IMR-90 (cell line): Measurements from ENCODE around the gene PLXNB1. TPM values are rescaled to one million over a fixed set of nuclear protein-coding genes. Genes with fewer than 3 reads are reported as not detected.

Source experiments
- ATAC-seq: fragments of 200-7000 bp; cut with Tn5 transposase; 2 replicates; pipeline ENCODE4 v1.9.1; 2020; ENCODE audit warnings: low read depth, mild to moderate bottlenecking, moderate library complexity
- BruUV-seq: library from RNA; stranded (reverse); fragments of 400-500 nt; replicated peaks from 2 replicates; lab custom pipeline; 2021; lab: Mats Ljungman, UMichigan
- CTCF ChIA-PET: fragments of 300-600 bp; formaldehyde crosslinking; extraction: SDS; loops from one replicate; lab custom pipeline; 2021; ENCODE audit warnings: antibody characterized with exemption; lab: Yijun Ruan, JAX
- POLR2A ChIA-PET: fragments of 300-600 bp; sonication (Branson Sonifier 250); formaldehyde crosslinking; loops from one replicate; lab custom pipeline; 2022; ENCODE audit warnings: antibody characterized with exemption; ENCODE audit not compliant: unreplicated experiment; lab: Charles Lee
- DNase-seq: peaks from one replicate; pipeline ENCODE4 v3.0.0; 2013
- H2AFZ ChIP-seq: replicated peaks from 2 replicates; pipeline ENCODE3; 2013; ENCODE audit warnings: low read length, mild to moderate bottlenecking; ENCODE audit not compliant: poor library complexity
- H2AK5ac ChIP-seq: 2 replicates; pipeline ENCODE4 v1.6.1; 2013; ENCODE audit warnings: low read depth, low read length, inconsistent platforms
- H2AK9ac ChIP-seq: replicated peaks from 2 replicates; pipeline ENCODE3; 2013; ENCODE audit warnings: mild to moderate bottlenecking, low read depth, low read length, moderate library complexity; ENCODE audit not compliant: poor library complexity
- H2BK120ac ChIP-seq: 2 replicates; pipeline ENCODE4 v1.6.1; 2013; ENCODE audit warnings: low read depth, low read length, inconsistent platforms
- H2BK15ac ChIP-seq: 3 replicates; pipeline ENCODE4 v1.6.1; 2013; ENCODE audit warnings: low read depth, low read length, inconsistent platforms
- H2BK20ac ChIP-seq: 2 replicates; pipeline ENCODE4 v1.6.1; 2013; ENCODE audit warnings: low read depth, mild to moderate bottlenecking, inconsistent platforms, low read length, moderate library complexity
- H2BK5ac ChIP-seq: 2 replicates; pipeline ENCODE4 v1.6.1; 2013; ENCODE audit warnings: mild to moderate bottlenecking, low read depth, low read length, inconsistent platforms; ENCODE audit not compliant: poor library complexity, severe bottlenecking
- H3K14ac ChIP-seq: replicated peaks from 2 replicates; pipeline ENCODE4 v1.6.1; 2013; ENCODE audit warnings: low read depth, low read length, inconsistent platforms
- H3K18ac ChIP-seq: 2 replicates; pipeline ENCODE4 v1.6.1; 2013; ENCODE audit warnings: low read depth, low read length, control low read depth
- H3K23ac ChIP-seq: 2 replicates; pipeline ENCODE4 v1.6.1; 2013; ENCODE audit warnings: low read depth, low read length, inconsistent platforms
- H3K27ac ChIP-seq: 2 replicates; pipeline ENCODE4 v1.5.1; 2013; ENCODE audit warnings: mild to moderate bottlenecking, control low read depth, low read length; ENCODE audit not compliant: insufficient read depth
- H3K27me3 ChIP-seq: 2 replicates; pipeline ENCODE4 v1.6.1; 2013; ENCODE audit warnings: low read length; ENCODE audit not compliant: control insufficient read depth, insufficient read depth
- H3K36me3 ChIP-seq: 2 replicates; pipeline ENCODE4 v1.6.1; 2013; ENCODE audit warnings: low read length, mixed read lengths; ENCODE audit not compliant: control insufficient read depth, insufficient read depth
- H3K4ac ChIP-seq: 2 replicates; pipeline ENCODE4 v1.6.1; 2013; ENCODE audit warnings: low read depth, low read length, inconsistent platforms
- H3K4me1 ChIP-seq: 2 replicates; pipeline ENCODE4 v1.6.1; 2013; ENCODE audit warnings: low read length, mixed read lengths; ENCODE audit not compliant: control insufficient read depth, insufficient read depth
- H3K4me2 ChIP-seq: 2 replicates; pipeline ENCODE4 v1.6.1; 2013; ENCODE audit warnings: low read depth, mild to moderate bottlenecking, control low read depth, low read length, moderate library complexity
- H3K4me3 ChIP-seq: 2 replicates; pipeline ENCODE4 v1.5.1; 2013; ENCODE audit warnings: low read depth, mild to moderate bottlenecking, control low read depth, low read length, moderate library complexity; ENCODE audit not compliant: insufficient read depth
- H3K56ac ChIP-seq: 2 replicates; pipeline ENCODE4 v1.6.1; 2013; ENCODE audit warnings: low read length, inconsistent platforms; ENCODE audit not compliant: insufficient read depth; ENCODE audit errors: extremely low read depth
- H3K79me1 ChIP-seq, 2 experiments: 2 replicates each; pipeline ENCODE4 v1.6.1; 2013; ENCODE audit warnings: low read length in 2 of 2, inconsistent platforms in 1 of 2, low read depth in 1 of 2
- H3K9ac ChIP-seq: 2 replicates; pipeline ENCODE4 v1.6.1; 2013; ENCODE audit warnings: low read depth, low read length, control low read depth
- H3K9me1 ChIP-seq: 2 replicates; pipeline ENCODE4 v1.6.1; 2013; ENCODE audit warnings: low read length, inconsistent platforms; ENCODE audit not compliant: insufficient read depth
- H3K9me3 ChIP-seq: 2 replicates; pipeline ENCODE4 v1.6.1; 2013; ENCODE audit warnings: low read length; ENCODE audit not compliant: control insufficient read depth, insufficient read depth
- H4K20me1 ChIP-seq: 2 replicates; pipeline ENCODE4 v1.6.1; 2013; ENCODE audit warnings: low read length, inconsistent platforms; ENCODE audit not compliant: insufficient read depth
- H4K5ac ChIP-seq: 2 replicates; pipeline ENCODE4 v1.6.1; 2013; ENCODE audit warnings: mild to moderate bottlenecking, low read depth, low read length, control low read depth
- H4K8ac ChIP-seq, 2 experiments: 2 replicates each; pipeline ENCODE4 v1.6.1; 2013; ENCODE audit warnings: low read depth in 2 of 2, low read length in 2 of 2, control low read depth in 1 of 2, inconsistent platforms in 1 of 2
- H4K91ac ChIP-seq: 2 replicates; pipeline ENCODE4 v1.6.1; 2013; ENCODE audit warnings: low read depth, low read length, inconsistent platforms; ENCODE audit not compliant: insufficient read depth
- CHD1 ChIP-seq: IDR thresholded peaks from 2 replicates; pipeline ENCODE4 v1.6.1; 2012; ENCODE audit warnings: low read depth, low read length, improper control_type of control experiment
- FOS ChIP-seq: fragments of 150-350 bp; IDR thresholded peaks from 2 replicates; pipeline ENCODE4 v1.6.1; 2016; ENCODE audit warnings: low read depth, low read length
- MAZ ChIP-seq: IDR thresholded peaks from 2 replicates; pipeline ENCODE4 v1.6.1; 2012; ENCODE audit warnings: low read depth, mild to moderate bottlenecking, low read length, improper control_type of control experiment, moderate library complexity, borderline replicate concordance
- MXI1 ChIP-seq: IDR thresholded peaks from 2 replicates; pipeline ENCODE4 v1.6.1; 2012; ENCODE audit warnings: low read depth, mild to moderate bottlenecking, low read length, moderate library complexity, borderline replicate concordance
- NFE2L2 ChIP-seq: fragments of 150-350 bp; IDR thresholded peaks from 2 replicates; pipeline ENCODE4 v1.6.1; 2016; ENCODE audit warnings: low read depth, mild to moderate bottlenecking, low read length
- POLR2A ChIP-seq: IDR thresholded peaks from 2 replicates; pipeline ENCODE4 v1.6.1; 2012; ENCODE audit warnings: mild to moderate bottlenecking, low read depth, low read length
- RAD21 ChIP-seq: IDR thresholded peaks from 2 replicates; pipeline ENCODE4 v1.6.1; 2012; ENCODE audit warnings: low read length, improper control_type of control experiment
- RCOR1 ChIP-seq: IDR thresholded peaks from 2 replicates; pipeline ENCODE4 v1.6.1; 2012; ENCODE audit warnings: mild to moderate bottlenecking, low read length, improper control_type of control experiment; ENCODE audit not compliant: insufficient replicate concordance
- RFX5 ChIP-seq: IDR thresholded peaks from 2 replicates; pipeline ENCODE4 v1.8.0; 2012; ENCODE audit warnings: low read depth, mild to moderate bottlenecking, low read length, moderate library complexity
- SMC3 ChIP-seq: fragments of 150-350 bp; IDR thresholded peaks from 2 replicates; pipeline ENCODE4 v1.6.1; 2016; ENCODE audit warnings: low read depth, mild to moderate bottlenecking, antibody characterized with exemption, low read length, moderate library complexity
- WGBS, 2 experiments: methylation state at CpG; one replicate each; pipeline versions ENCODE4 v1.1.5 to v1.1.7; 2013; ENCODE audit warnings: missing lambda C conversion rate in 2 of 2; ENCODE audit not compliant: insufficient read length in 1 of 2; ENCODE audit errors: extremely low coverage in 2 of 2; 5-methylcytosine and 5-hydroxymethylcytosine counted together
- dilution Hi-C: fragments of 300-500 bp; cut with HindIII; formaldehyde crosslinking; loops from one replicate; pipeline ENCODE4 v1.14.3; 2018; ENCODE audit warnings: low sequenced_read_pairs; ENCODE audit not compliant: unreplicated experiment
- in situ Hi-C: fragments of 300-500 bp; cut with MboI; formaldehyde crosslinking; loops from 3 replicates; pipeline ENCODE4 v1.14.3; 2019; ENCODE audit warnings: low sequenced_read_pairs, inconsistent platforms, mixed read lengths
- intact Hi-C: fragments of 100-400 bp; cut with micrococcal nuclease; formaldehyde crosslinking; loops from 2 replicates; pipeline ENCODE4 v1.10.0; 2022
- polyA plus RNA-seq, 3 experiments: library from polyadenylated mRNA; depleted of rRNA; stranded (reverse); fragments of >200 nt; gene quantifications; 2 replicates each; pipeline ENCODE4 v1.2.3, GENCODE V29; 2012; ENCODE audit warnings: low replicate concordance in 1 of 3
- total RNA-seq: library from RNA; depleted of rRNA; stranded (reverse); fragments of >200 nt; gene quantifications from 2 replicates; pipeline ENCODE4 v1.2.3, GENCODE V29; 2012
- TF ChIP-seq, protein P1 (sequence below): fragments of 150-350 bp; IDR thresholded peaks from 2 replicates; pipeline ENCODE4 v1.6.1; 2017; ENCODE audit warnings: mild to moderate bottlenecking, antibody characterized with exemption, low read length, low read depth
- TF ChIP-seq, protein P2 (sequence below): fragments of 150-350 bp; IDR thresholded peaks from 2 replicates; pipeline ENCODE4 v1.6.1; 2016; ENCODE audit warnings: low read depth, mild to moderate bottlenecking, low read length, moderate library complexity, borderline replicate concordance

Gene PLXNB1
- total and polyA plus RNA-seq, 2 of the 4 experiments (the other 2 are of a cell fraction): 5.2 to 25.3 TPM

DNA sequence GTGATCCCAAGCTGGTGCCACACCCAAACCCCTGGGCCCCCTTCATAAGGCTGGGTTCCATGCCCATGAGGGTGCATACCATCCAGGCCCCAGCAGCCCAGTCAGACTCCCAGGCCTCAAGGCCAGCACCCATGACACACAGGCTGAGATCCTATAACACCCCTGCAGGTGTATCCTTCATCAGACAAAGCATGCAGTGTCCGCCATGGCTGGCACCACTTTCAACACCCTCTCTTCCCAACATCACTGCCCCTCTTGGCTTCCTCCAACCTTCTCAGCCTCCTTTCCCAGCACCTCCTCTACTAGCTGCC is 6.5 kb upstream of the PLXNB1 start:
- H3K9me1 ChIP-seq: 0 out of 2 replicates have a peak, but pooled peaks cover 4% of the 10 kb centered on the region
- no peak for ATAC-seq
- peaks cover 18% of the 10 kb centered on the region for H3K36me3 ChIP-seq
- no peak overlapping the region for H2BK120ac ChIP-seq
- BruUV-seq: no TSS peak
- H3K4me3 ChIP-seq: no peak overlapping the region
- dilution Hi-C loops: no loop called here
- no peak overlapping the region for H3K4ac ChIP-seq
- ChIA-PET POLR2A (interaction anchor here (1.1 kb wide), 1 partner anchor 36 kb away, joined by 4 read pairs; no protein-coding TSS in a partner anchor), CTCF (interaction anchor here (0.6 to 2.4 kb wide), 34 partner anchors 9 to 1150 kb away, joined by 3 to 65 read pairs (median 4); partner anchors contain the start of genes ATRIP and CDC25A)
- H3K9me3 ChIP-seq: no peaks in the 10 kb centered on the region
- H3K27me3 ChIP-seq: no peaks in the 10 kb centered on the region
- no peak overlapping the region for H4K8ac ChIP-seq
- no peak for DNase-seq
- no peak overlapping the region for H2AK5ac ChIP-seq
- no peak overlapping the region for H3K4me2 ChIP-seq
- no peak overlapping the region for H2BK20ac ChIP-seq
- no peak overlapping the region for H3K18ac ChIP-seq
- intact Hi-C loops: loop anchor here (1.0 kb wide), 4 partner anchors 34 to 242 kb away; no protein-coding TSS in a partner anchor
- H3K27ac ChIP-seq: no peak overlapping the region
- H3K9ac ChIP-seq: no peak overlapping the region
- no peaks in the 10 kb centered on the region; the same call in 1 of the 2 replicates for H4K20me1 ChIP-seq
- H3K79me1 ChIP-seq: peaks cover 20 to 35% of the 10 kb centered on the region in 2 experiments
- no peak overlapping the region for H4K5ac ChIP-seq
- H3K56ac ChIP-seq: no peak overlapping the region
- WGBS, 2 experiments: 100% methylated on average over 1 of the region's 1 CpG; no CpG with 5 or more reads in 1 of the 2 experiments
- in situ Hi-C loops: loop anchor here (5.0 kb wide), 2 partner anchors 34 to 164 kb away; no protein-coding TSS in a partner anchor
- TF ChIP-seq FOS: no peak
- no peak for TF ChIP-seq RFX5
- no peak for TF ChIP-seq RCOR1
- TF ChIP-seq CHD1: no peak
- TF ChIP-seq SMC3: no peak
- TF ChIP-seq POLR2A: no peak
- TF ChIP-seq, protein P1, sequence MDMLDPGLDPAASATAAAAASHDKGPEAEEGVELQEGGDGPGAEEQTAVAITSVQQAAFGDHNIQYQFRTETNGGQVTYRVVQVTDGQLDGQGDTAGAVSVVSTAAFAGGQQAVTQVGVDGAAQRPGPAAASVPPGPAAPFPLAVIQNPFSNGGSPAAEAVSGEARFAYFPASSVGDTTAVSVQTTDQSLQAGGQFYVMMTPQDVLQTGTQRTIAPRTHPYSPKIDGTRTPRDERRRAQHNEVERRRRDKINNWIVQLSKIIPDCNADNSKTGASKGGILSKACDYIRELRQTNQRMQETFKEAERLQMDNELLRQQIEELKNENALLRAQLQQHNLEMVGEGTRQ: no peak
- TF ChIP-seq RAD21: no peak
- no peak for TF ChIP-seq NFE2L2
- TF ChIP-seq MXI1: no peak
- TF ChIP-seq MAZ: no peak
- TF ChIP-seq, protein P2, sequence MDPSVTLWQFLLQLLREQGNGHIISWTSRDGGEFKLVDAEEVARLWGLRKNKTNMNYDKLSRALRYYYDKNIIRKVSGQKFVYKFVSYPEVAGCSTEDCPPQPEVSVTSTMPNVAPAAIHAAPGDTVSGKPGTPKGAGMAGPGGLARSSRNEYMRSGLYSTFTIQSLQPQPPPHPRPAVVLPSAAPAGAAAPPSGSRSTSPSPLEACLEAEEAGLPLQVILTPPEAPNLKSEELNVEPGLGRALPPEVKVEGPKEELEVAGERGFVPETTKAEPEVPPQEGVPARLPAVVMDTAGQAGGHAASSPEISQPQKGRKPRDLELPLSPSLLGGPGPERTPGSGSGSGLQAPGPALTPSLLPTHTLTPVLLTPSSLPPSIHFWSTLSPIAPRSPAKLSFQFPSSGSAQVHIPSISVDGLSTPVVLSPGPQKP: no peak
- H2BK15ac ChIP-seq: no peak overlapping the region
- no peak overlapping the region for H3K23ac ChIP-seq
- H2AK9ac ChIP-seq: no peak overlapping the region
- H4K91ac ChIP-seq: no peak overlapping the region
- no peak overlapping the region for H2BK5ac ChIP-seq
- 0 out of 2 replicates have a peak, but pooled peaks cover 2% of the 10 kb centered on the region for H3K4me1 ChIP-seq
- no peak overlapping the region for H2AFZ ChIP-seq
- H3K14ac ChIP-seq: no peak overlapping the region
